HepG2 (cell line): Measurements from ENCODE around the gene RPA1. TPM values are rescaled to one million over a fixed set of nuclear protein-coding genes. Genes with fewer than 3 reads are reported as not detected.

Source experiments
- KIAA2018 ChIP-seq: sonication (generic); formaldehyde crosslinking; IDR thresholded peaks from 2 replicates; pipeline ENCODE4 v1.5.0; 2020; ENCODE audit warnings: mild to moderate bottlenecking, missing genetic modification reagents, borderline replicate concordance
- TFDP1 ChIP-seq: IDR thresholded peaks from 2 replicates; pipeline ENCODE4 v1.6.1; 2016; ENCODE audit warnings: missing compliant biosample characterization, missing genetic modification reagents, borderline replicate concordance
- UBTF ChIP-seq: sonication (generic); formaldehyde crosslinking; IDR thresholded peaks from 2 replicates; pipeline ENCODE4 v1.4.0; 2020; ENCODE audit warnings: mild to moderate bottlenecking, missing genetic modification reagents
- ZNF407 ChIP-seq: sonication (generic); formaldehyde crosslinking; IDR thresholded peaks from one replicate; pipeline ENCODE4 v1.5.1; 2020; ENCODE audit warnings: mild to moderate bottlenecking, missing genetic modification reagents; ENCODE audit errors: not compliant biosample characterization
- ZNF678 ChIP-seq: sonication (generic); formaldehyde crosslinking; IDR thresholded peaks from 2 replicates; pipeline ENCODE4 v1.4.0; 2020; ENCODE audit warnings: mild to moderate bottlenecking, missing genetic modification reagents
- ZNF709 ChIP-seq: sonication (generic); formaldehyde crosslinking; IDR thresholded peaks from 2 replicates; pipeline ENCODE4 v1.5.0; 2020; ENCODE audit warnings: mild to moderate bottlenecking, missing genetic modification reagents
- polyA plus RNA-seq, 8 experiments: library from polyadenylated mRNA; depleted of rRNA in 3 of 8; stranded (reverse) in 7 of 8; unstranded in 1 of 8; fragments of >200 nt; fragmentation: Illumina TruSeq in 4 of 8; extraction: Trizol in 4 of 8; gene quantifications; 2 replicates each; pipeline versions ENCODE4 v1.2.1 to v1.2.3, GENCODE V29; 2011 to 2016; ENCODE audit warnings: low read depth in 4 of 8, missing spikeins in 1 of 8, mixed read lengths in 1 of 8; ENCODE audit not compliant: insufficient read depth in 1 of 8
- total RNA-seq, 5 experiments: library from RNA; depleted of rRNA; stranded (reverse); fragments of >200 nt; fragmentation: Illumina TruSeq; extraction: Trizol; gene quantifications; 2 replicates each; pipeline ENCODE4 v1.2.3, GENCODE V29; 2016; ENCODE audit warnings: low read depth in 1 of 5

Gene RPA1
- total and polyA plus RNA-seq, 2 of the 13 experiments (the other 11 are each of a cell fraction or from before 2014, with no cell fraction given), result 13.9 to 37.6 TPM

GRCh38 chr17:1810450-1811103 is 19.2 kb upstream of the RPA1 start (continued):
- TF ChIP-seq TFDP1 (CRISPR knock-in tag), result peak; percentile 70; the same call in 1 of the 2 replicates
- TF ChIP-seq UBTF, result peak; percentile 82
- TF ChIP-seq ZNF709, result no peak
- TF ChIP-seq KIAA2018 (CRISPR knock-in tag), result no peak
- no peak for TF ChIP-seq ZNF407 (CRISPR knock-in tag)
- TF ChIP-seq ZNF678 (CRISPR knock-in tag), result no peak
